GM08714 (cell line): ENCODE measurements around the gene EVI5.
"Not testable (repeated sequence)": the region's sequence is repeated elsewhere in the genome, so short reads cannot be mapped to it uniquely, and the experiment has no call there.

ENCODE experiments used
- H3K4me3 ChIP-seq: fragments of 200-500 bp; sonication (Bioruptor generic); 2 replicates; pipeline ENCODE4 v1.5.1; 2014; ENCODE audit warnings: mild to moderate bottlenecking, low read length, inconsistent platforms
- ZNF274 ChIP-seq: IDR thresholded peaks from 2 replicates; pipeline ENCODE4 v1.6.1; 2012; ENCODE audit warnings: mild to moderate bottlenecking, low read depth, low read length

Gene EVI5

GRCh38 chr1:92563457-92564216, 221.3 kb downstream of the EVI5 start:
- no peak for TF ChIP-seq ZNF274
- no peak overlapping the region for H3K4me3 ChIP-seq

GRCh38 chr1:92556350-92556749, 228.6 kb downstream of the EVI5 start:
- no peak overlapping the region for H3K4me3 ChIP-seq
- TF ChIP-seq ZNF274: no peak

GRCh38 chr1:92554216-92554615, 230.7 kb downstream of the EVI5 start:
- no peak for TF ChIP-seq ZNF274

GRCh38 chr1:92551916-92552315, 233.0 kb downstream of the EVI5 start:
- H3K4me3 ChIP-seq: no peak overlapping the region
- TF ChIP-seq ZNF274: no peak

More at GRCh38 chr1:92554216-92554615, 230.7 kb downstream of the EVI5 start:
- H3K4me3 ChIP-seq: no peak overlapping the region

- H3K4me3 ChIP-seq: no peak overlapping the region
- TF ChIP-seq ZNF274: no peak
Observed at GRCh38 chr1:92544756-92545165, 240.1 kb downstream of the EVI5 start.

- TF ChIP-seq ZNF274: no peak
- H3K4me3 ChIP-seq: no peak overlapping the region
Observed at GRCh38 chr1:92543131-92544055, 241.5 kb downstream of the EVI5 start.

GRCh38 chr1:92538413-92539061, 246.4 kb downstream of the EVI5 start:
- peak overlapping the region; percentile 25; the same call in 1 of the 2 replicates for H3K4me3 ChIP-seq
- TF ChIP-seq ZNF274: no peak

GRCh38 chr1:92538048-92538412, 246.9 kb downstream of the EVI5 start:
- H3K4me3 ChIP-seq: no peak overlapping the region
- no peak for TF ChIP-seq ZNF274

GRCh38 chr1:92536980-92537884, 247.7 kb downstream of the EVI5 start:
- TF ChIP-seq ZNF274: no peak
- no peak overlapping the region; the same call in 1 of the 2 replicates for H3K4me3 ChIP-seq

GRCh38 chr1:92536211-92536979, 248.5 kb downstream of the EVI5 start:
- no peak for TF ChIP-seq ZNF274
- H3K4me3 ChIP-seq: no peak overlapping the region

GRCh38 chr1:92532371-92532770, 252.5 kb downstream of the EVI5 start:
- not testable (repeated sequence) for H3K4me3 ChIP-seq

- H3K4me3 ChIP-seq: not testable (repeated sequence)
Observed at GRCh38 chr1:92531939-92532338, 253.0 kb downstream of the EVI5 start.

GRCh38 chr1:92527670-92528069, 257.2 kb downstream of the EVI5 start:
- no peak for TF ChIP-seq ZNF274

GRCh38 chr1:92524944-92525590, 259.8 kb downstream of the EVI5 start:
- not testable (repeated sequence) for H3K4me3 ChIP-seq

More at GRCh38 chr1:92527670-92528069, 257.2 kb downstream of the EVI5 start:
- H3K4me3 ChIP-seq: no peak overlapping the region
